Stimulated activated effector memory CD8-positive, alpha-beta T cell treated with anti-CD3 and anti-CD28 coated beads, Interleukin-12 subunit alpha, Interleukin-12 subunit beta, amount 100 ng/mL, for 72 hours (primary cell): ENCODE data around the gene ZG16B.

ENCODE experiments used
- ATAC-seq: fragments of 150-1000 bp; cut with Tn5 transposase; 2 replicates; pipeline ENCODE4 v1.10.0; 2021
- DNase-seq, 2 donors: peaks; one replicate each; pipeline ENCODE4 v3.0.0; 2021 to 2022; ENCODE audit warnings: low spot score in 2 of 2
- H3K27ac Mint-ChIP-seq: one replicate; pipeline ENCODE4 v1.8.0; 2022; ENCODE audit warnings: mild to moderate bottlenecking, mixed read lengths
- H3K36me3 Mint-ChIP-seq: one replicate; pipeline ENCODE4 v1.8.0; 2022; ENCODE audit warnings: mild to moderate bottlenecking, mixed read lengths
- H3K4me1 Mint-ChIP-seq: one replicate; pipeline ENCODE4 v1.8.0; 2022; ENCODE audit warnings: mixed read lengths
- H3K4me3 Mint-ChIP-seq: one replicate; pipeline ENCODE4 v1.8.0; 2022; ENCODE audit warnings: mild to moderate bottlenecking, mixed read lengths
- H3K9me3 Mint-ChIP-seq: one replicate; pipeline ENCODE4 v1.8.0; 2022; ENCODE audit warnings: mixed read lengths

Gene ZG16B

DNA sequence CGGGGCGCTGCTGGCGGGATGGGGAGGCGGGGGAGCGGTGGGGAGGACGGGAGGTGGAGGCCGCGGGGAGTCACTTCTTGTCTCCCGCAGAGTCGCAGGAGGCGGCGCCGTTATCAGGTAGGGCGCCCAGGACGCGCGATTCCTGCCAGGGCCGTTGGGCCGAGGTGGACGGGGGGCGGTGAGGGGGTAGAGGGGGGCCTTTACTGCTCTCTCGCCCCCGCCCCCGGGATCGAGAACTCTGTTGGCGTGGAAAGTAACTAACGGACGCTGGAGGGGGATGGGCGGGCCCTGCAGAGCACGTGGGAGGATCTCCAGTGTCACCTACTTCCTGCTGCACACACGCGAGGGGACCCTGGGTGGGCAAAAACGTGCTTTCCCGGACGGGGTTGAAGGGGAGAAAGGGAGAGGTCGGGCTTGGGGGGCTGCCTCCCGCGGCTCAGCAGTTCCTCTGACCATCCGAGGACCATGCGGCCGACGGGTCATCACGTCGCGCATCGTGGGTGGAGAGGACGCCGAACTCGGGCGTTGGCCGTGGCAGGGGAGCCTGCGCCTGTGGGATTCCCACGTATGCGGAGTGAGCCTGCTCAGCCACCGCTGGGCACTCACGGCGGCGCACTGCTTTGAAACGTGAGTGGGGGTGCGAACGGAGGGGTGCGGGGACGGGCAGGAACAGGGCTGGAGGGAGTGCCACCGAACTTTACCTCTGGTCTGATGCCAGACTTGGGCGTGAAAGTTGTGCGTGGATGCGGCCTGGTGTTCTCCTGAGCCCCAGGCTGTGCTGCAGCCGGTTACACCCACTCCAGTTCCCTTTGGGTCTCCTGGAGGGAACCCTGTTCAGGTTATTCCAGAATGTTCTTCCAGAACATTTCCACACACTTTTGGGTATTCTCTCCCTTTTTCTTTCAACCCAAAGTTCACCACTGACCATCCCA is 12.5 kb upstream of the ZG16B start:
- H3K9me3 Mint-ChIP-seq, result no peaks in the 10 kb centered on the region
- H3K27ac Mint-ChIP-seq, result peak overlapping the region; percentile 40
- no peaks in the 10 kb centered on the region for H3K36me3 Mint-ChIP-seq
- DNase-seq (no peak), ATAC-seq (no peak)
- no peaks in the 10 kb centered on the region for H3K4me1 Mint-ChIP-seq
- H3K4me3 Mint-ChIP-seq, result peak overlapping the region; percentile 40

- Mint-ChIP-seq H3K27ac (peak overlapping the region; percentile 40), H3K4me3 (peak overlapping the region; percentile 6), H3K4me1 (no peaks in the 10 kb centered on the region), H3K36me3 (no peaks in the 10 kb centered on the region), H3K9me3 (no peaks in the 10 kb centered on the region)
- no peak for ATAC-seq
- DNase-seq, result no peak
Measured at GRCh38 chr16:2818272-2818876, 11.7 kb upstream of the ZG16B start.

DNA sequence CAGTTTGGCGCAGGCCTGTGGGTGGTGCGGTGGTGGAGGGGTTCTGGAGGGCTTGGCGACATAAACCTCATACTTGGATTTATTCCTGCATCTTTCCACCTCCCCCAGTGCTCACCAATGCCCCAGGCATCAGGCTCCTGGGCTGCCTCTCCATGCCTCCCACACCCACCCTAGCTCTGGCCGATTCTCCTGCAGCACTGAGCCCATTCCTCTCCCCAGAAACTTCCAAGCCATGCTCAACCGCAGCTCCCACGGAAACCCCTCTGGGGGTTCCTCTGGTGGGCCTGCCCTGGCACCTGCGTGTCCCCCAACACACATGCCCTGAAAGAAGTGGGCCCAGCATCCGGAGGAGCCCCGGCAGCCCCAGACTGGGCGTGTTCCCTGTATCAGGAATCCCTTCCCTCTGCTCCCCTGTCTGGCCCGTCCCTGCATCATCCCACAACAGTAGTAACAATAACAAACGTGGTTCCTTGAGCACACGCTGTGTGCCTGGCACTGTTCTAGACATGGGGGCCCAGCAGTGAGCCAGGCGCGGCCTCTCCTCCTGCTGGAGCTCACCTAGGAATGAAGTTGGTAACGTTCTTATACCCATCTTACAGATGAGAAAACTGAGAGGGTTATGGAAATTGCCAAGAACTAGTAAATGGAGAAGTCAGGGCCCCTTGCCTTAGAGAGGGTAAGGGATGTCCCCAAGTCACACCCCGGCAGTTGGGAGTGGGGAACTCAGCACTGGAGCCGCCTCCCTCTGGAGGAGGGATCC is 10.7 kb upstream of the ZG16B start:
- Mint-ChIP-seq H3K4me1 (no peaks in the 10 kb centered on the region), H3K4me3 (no peak overlapping the region), H3K36me3 (no peaks in the 10 kb centered on the region), H3K27ac (no peak overlapping the region), H3K9me3 (no peaks in the 10 kb centered on the region)
- ATAC-seq (no peak), DNase-seq (no peak)

DNA sequence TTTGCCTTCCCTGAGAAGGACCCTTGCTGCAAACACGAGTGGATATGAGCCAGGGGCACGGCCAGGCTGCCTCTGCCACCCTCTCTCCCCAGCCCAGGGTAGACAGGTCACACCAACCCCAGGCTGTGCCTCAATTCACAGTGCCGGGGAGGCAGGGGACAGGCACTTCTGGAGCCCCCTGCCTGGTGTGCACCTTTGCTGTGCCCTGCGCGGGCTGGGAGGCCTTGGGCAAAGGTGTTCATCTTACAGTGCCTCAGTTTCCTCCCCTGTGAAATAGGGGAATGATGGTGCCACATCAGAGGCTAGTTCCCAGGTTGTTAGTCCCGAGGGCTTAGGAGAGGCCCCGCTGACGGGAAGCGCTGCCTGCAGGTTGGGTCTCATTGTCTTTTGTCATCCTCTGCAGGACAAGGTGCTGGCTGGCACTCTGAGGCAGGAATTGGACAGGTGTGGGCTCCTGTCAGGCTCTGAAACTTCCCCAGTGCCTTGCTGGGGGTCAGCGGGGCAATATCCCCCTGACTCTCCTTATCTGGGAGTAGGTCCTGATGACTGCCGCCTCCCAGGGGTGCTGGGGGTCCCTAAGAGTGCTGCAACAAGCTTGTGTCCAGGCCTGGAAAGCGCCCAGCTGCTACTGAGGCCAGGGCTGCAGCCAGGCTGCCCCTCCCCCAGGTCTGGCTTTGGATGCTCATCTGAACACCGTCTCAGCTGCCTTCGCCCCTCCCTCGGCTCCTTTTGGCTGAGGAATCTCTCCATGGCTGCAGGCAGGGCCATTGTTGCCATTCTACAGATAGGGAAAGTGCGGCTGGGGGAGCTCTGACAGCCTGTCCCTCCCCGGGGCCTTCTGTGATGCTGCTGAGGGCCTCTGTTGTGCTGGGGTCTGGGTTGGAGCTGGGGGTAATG is 9.9 kb upstream of the ZG16B start:
- DNase-seq (no peak), ATAC-seq (no peak)
- Mint-ChIP-seq H3K4me1 (no peaks in the 10 kb centered on the region), H3K4me3 (no peak overlapping the region), H3K9me3 (no peaks in the 10 kb centered on the region), H3K27ac (no peak overlapping the region), H3K36me3 (no peaks in the 10 kb centered on the region)

DNA sequence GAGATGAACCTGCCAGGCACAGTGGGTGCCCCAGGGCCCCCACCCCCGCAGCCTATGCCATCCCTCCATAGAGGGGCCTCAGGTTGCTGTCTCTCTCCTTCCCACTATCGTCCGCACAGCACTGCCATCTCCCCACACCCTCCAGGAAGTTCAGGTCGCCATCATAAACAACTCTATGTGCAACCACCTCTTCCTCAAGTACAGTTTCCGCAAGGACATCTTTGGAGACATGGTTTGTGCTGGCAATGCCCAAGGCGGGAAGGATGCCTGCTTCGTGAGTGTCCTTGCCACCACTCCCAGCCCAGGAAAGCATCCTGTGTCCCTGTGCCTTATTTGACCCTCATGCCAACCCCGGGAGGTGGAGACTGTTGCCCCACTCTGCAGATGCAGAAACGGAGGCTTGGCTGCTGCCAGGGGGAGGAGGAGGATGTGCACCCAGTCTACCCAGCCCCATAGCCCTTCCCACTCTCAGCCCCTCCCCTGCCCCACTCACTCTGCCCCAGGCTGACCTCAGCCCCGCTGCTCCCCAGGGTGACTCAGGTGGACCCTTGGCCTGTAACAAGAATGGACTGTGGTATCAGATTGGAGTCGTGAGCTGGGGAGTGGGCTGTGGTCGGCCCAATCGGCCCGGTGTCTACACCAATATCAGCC is 9.1 kb upstream of the ZG16B start:
- H3K4me3 Mint-ChIP-seq, result no peak overlapping the region
- no peaks in the 10 kb centered on the region for H3K36me3 Mint-ChIP-seq
- ATAC-seq (no peak), DNase-seq (no peak)
- H3K27ac Mint-ChIP-seq, result no peak overlapping the region
- H3K4me1 Mint-ChIP-seq, result no peaks in the 10 kb centered on the region
- H3K9me3 Mint-ChIP-seq, result no peaks in the 10 kb centered on the region

GRCh38 chr16:2821487-2822157 is 8.5 kb upstream of the ZG16B start:
- no peaks in the 10 kb centered on the region for H3K36me3 Mint-ChIP-seq
- no peaks in the 10 kb centered on the region for H3K4me1 Mint-ChIP-seq
- no peak overlapping the region for H3K27ac Mint-ChIP-seq
- ATAC-seq (no peak), DNase-seq (no peak)
- H3K4me3 Mint-ChIP-seq, result no peak overlapping the region
- no peaks in the 10 kb centered on the region for H3K9me3 Mint-ChIP-seq

- Mint-ChIP-seq H3K4me1 (no peaks in the 10 kb centered on the region), H3K9me3 (no peaks in the 10 kb centered on the region), H3K27ac (no peak overlapping the region), H3K36me3 (no peaks in the 10 kb centered on the region), H3K4me3 (no peak overlapping the region)
- DNase-seq (no peak), ATAC-seq (no peak)
Measured at GRCh38 chr16:2822158-2822495, 8.0 kb upstream of the ZG16B start.

DNA sequence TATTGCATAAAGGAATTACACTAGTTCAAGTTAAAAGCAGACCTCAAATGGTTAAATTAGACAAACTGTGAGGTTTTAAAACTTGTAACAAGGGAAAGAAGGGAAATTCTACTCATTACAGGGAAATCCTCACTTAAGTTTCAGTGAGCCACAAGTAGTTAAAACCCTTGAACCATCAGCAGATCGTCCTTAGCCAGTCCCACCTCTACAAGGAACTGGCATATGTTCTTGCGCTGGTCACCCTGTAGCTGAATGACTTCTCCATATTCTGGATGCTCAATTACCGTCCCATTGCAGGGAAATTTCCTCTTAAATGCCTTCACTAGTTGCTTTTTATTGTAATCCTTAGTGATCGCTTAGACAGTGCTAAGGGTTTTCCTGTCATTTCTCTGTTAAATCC is 7.6 kb upstream of the ZG16B start:
- Mint-ChIP-seq H3K36me3 (no peaks in the 10 kb centered on the region), H3K9me3 (no peaks in the 10 kb centered on the region), H3K27ac (no peak overlapping the region), H3K4me3 (no peak overlapping the region), H3K4me1 (no peaks in the 10 kb centered on the region)
- DNase-seq, result no peak
- no peak for ATAC-seq

GRCh38 chr16:2824626-2825025 is 5.5 kb upstream of the ZG16B start:
- DNase-seq (no peak), ATAC-seq (no peak)
- no peaks in the 10 kb centered on the region for H3K9me3 Mint-ChIP-seq
- no peak overlapping the region for H3K27ac Mint-ChIP-seq
- H3K36me3 Mint-ChIP-seq, result no peaks in the 10 kb centered on the region
- no peaks in the 10 kb centered on the region for H3K4me1 Mint-ChIP-seq
- H3K4me3 Mint-ChIP-seq, result no peak overlapping the region

DNA sequence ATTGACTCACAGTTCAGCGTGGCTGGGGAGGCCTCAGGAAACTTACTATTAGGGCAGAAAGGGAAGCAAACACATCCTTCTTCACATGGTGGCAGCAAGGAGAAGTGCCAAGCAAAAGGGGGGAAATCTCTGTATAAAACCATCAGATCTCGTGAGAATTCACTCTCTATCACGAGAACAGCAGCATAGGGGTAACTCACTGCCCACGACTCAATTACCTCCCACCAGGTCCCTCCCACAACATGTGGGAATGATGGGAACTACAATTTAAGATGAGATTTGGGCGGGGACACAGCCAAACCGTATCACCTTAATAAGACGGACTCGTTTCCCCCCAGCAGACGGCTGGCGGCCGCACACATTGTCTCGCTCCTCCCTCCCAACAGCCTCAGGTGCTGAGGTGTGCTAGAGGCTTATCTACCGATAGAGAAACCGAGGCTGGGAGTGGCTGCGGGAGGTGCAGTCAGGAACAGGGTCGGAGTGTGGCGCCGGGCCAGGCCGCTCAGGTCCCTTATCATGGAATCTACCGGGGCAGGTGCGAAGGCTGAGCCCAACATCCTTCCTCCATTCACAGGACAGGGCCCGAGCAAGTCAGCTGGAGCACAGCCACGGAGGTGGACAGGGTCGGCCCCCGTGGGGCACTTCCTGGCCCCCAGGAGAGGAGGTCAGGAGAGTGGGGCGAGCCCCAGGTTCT is 4.9 kb upstream of the ZG16B start:
- Mint-ChIP-seq H3K27ac (no peak overlapping the region), H3K4me1 (no peaks in the 10 kb centered on the region), H3K36me3 (no peaks in the 10 kb centered on the region), H3K9me3 (no peaks in the 10 kb centered on the region), H3K4me3 (no peak overlapping the region)
- DNase-seq (no peak), ATAC-seq (no peak)

GRCh38 chr16:2825906-2826305 is 4.2 kb upstream of the ZG16B start:
- Mint-ChIP-seq H3K36me3 (no peaks in the 10 kb centered on the region), H3K27ac (no peak overlapping the region), H3K4me3 (no peak overlapping the region), H3K9me3 (no peaks in the 10 kb centered on the region), H3K4me1 (no peaks in the 10 kb centered on the region)
- ATAC-seq, result no peak
- DNase-seq, result no peak

DNA sequence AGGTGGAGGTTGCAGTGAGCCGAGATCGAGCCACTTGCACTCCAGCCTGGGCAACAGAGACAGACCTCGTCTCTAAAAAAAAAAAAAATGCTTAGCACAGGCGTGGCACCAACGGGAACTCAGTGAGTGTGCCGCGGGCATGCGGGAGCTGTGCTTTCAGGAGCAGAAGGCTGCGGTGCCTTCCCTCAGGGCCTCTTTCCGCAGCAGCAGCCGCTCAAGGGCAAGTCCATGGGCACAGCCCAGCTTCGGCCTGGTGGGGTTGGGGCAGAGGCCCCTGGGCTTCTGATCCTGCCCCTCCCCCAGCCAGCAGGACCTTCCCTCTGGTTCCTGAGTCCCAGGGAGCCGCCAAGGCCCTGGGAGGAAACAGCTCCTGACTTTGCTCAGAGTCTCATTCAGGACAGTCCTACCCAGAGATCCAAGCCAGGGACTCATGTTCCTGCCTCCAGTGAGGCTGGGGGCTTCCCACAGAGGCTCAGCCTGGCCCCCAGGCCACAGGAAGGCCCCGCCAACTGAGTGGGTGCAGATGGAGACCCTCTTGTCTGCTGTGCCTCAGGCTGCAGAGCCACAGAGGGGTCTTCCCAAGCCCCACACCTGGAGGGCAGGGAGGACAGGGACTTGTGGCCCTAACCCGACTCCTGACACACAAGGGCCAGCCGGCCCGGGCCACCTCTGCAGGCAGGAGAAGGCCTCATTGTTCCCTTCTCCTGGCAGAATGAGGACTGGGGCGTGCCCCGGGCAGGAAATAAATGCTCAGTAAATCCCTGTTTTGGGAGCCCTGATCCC is 3.3 kb upstream of the ZG16B start:
- Mint-ChIP-seq H3K36me3 (no peaks in the 10 kb centered on the region), H3K4me3 (no peak overlapping the region), H3K27ac (no peak overlapping the region), H3K4me1 (no peaks in the 10 kb centered on the region), H3K9me3 (no peaks in the 10 kb centered on the region)
- DNase-seq (no peak), ATAC-seq (no peak)

GRCh38 chr16:2827374-2827791 is 2.7 kb upstream of the ZG16B start:
- Mint-ChIP-seq H3K27ac (no peak overlapping the region), H3K4me3 (no peak overlapping the region), H3K4me1 (no peaks in the 10 kb centered on the region), H3K9me3 (no peaks in the 10 kb centered on the region), H3K36me3 (no peaks in the 10 kb centered on the region)
- DNase-seq, result no peak
- ATAC-seq, result no peak
